K562 (cell line): ENCODE data around the gene RAD21L1. TPM values are rescaled to one million over a fixed set of nuclear protein-coding genes. Genes with fewer than 3 reads are reported as not detected.

Source experiments
- CHD4 ChIP-seq: fragments of 200-600 bp; sonication (generic); IDR thresholded peaks from 3 replicates; pipeline ENCODE4 v1.6.1; 2012; ENCODE audit warnings: low read depth, mild to moderate bottlenecking, mixed read lengths, low read length, inconsistent platforms; ENCODE audit not compliant: insufficient read depth, insufficient replicate concordance, poor library complexity, severe bottlenecking
- HCFC1 ChIP-seq: IDR thresholded peaks from 2 replicates; pipeline ENCODE4 v1.6.1; 2012; ENCODE audit warnings: low read depth, low read length, improper control_type of control experiment
- HDAC2 ChIP-seq: fragments of 450-650 bp; IDR thresholded peaks from 2 replicates; pipeline ENCODE4 v1.6.1; 2016; ENCODE audit warnings: mild to moderate bottlenecking
- MAFK ChIP-seq: IDR thresholded peaks from 2 replicates; pipeline ENCODE4 v1.6.1; 2011; ENCODE audit warnings: low read length, improper control_type of control experiment
- MITF ChIP-seq: IDR thresholded peaks from 2 replicates; pipeline ENCODE4 v1.6.1; 2014; ENCODE audit warnings: antibody characterized with exemption
- PRDM10 ChIP-seq: fragments of 450-650 bp; IDR thresholded peaks from 2 replicates; pipeline ENCODE4 v1.6.1; 2018; ENCODE audit not compliant: partially characterized antibody
- SAFB2 ChIP-seq: fragments of 200-400 bp; formaldehyde crosslinking; IDR thresholded peaks from 2 replicates; pipeline ENCODE4 v1.6.1; 2018; ENCODE audit warnings: borderline replicate concordance, low read length, low read depth, moderate library complexity; ENCODE audit not compliant: severe bottlenecking
- YY1 ChIP-seq, 3 experiments: IDR thresholded peaks; 2 replicates each; pipeline ENCODE4 v1.6.1; 2011; ENCODE audit warnings: low read length in 2 of 3, mild to moderate bottlenecking in 2 of 3, moderate library complexity in 2 of 3, borderline replicate concordance in 1 of 3, control low read depth in 1 of 3, low read depth in 1 of 3; ENCODE audit not compliant: insufficient read depth in 3 of 3, insufficient replicate concordance in 2 of 3, control insufficient read depth in 1 of 3, insufficient read length in 1 of 3; ENCODE audit errors: extremely low read depth in 1 of 3
- ZBTB49 ChIP-seq: sonication (generic); formaldehyde crosslinking; IDR thresholded peaks from 2 replicates; pipeline ENCODE4 v1.8.0; 2022; ENCODE audit warnings: missing genetic modification reagents, mild to moderate bottlenecking, borderline replicate concordance
- ZNF184 ChIP-seq: sonication (generic); formaldehyde crosslinking; IDR thresholded peaks from 2 replicates; pipeline ENCODE4 v1.5.0; 2020; ENCODE audit warnings: missing genetic modification reagents
- ZNF232 ChIP-seq: sonication (generic); formaldehyde crosslinking; IDR thresholded peaks from 2 replicates; pipeline ENCODE4 v1.8.0; 2022; ENCODE audit warnings: mild to moderate bottlenecking, missing genetic modification reagents
- ZNF444 ChIP-seq: fragments of 250-450 bp; sonication (Bioruptor Pico); IDR thresholded peaks from 2 replicates; pipeline ENCODE4 v1.4.0; 2020; ENCODE audit warnings: mild to moderate bottlenecking, moderate library complexity
- ZNF740 ChIP-seq, 3 experiments: fragments of 200-800 bp in 1 of 3; sonication (Bioruptor generic) in 1 of 3; sonication (generic) in 1 of 3; formaldehyde crosslinking in 1 of 3; IDR thresholded peaks; 2 replicates each; pipeline versions ENCODE4 v1.6.1 to v1.8.0; 2016 to 2022; ENCODE audit warnings: mild to moderate bottlenecking in 2 of 3, missing compliant biosample characterization in 2 of 3, missing genetic modification characterization in 2 of 3, missing genetic modification reagents in 1 of 3
- polyA plus RNA-seq, 8 experiments: library from polyadenylated mRNA; depleted of rRNA in 4 of 8; stranded (reverse) in 5 of 8; unstranded in 3 of 8; fragments of >200 nt; fragmentation: Nextera tagmentation in 2 of 8; fragmentation: Illumina TruSeq in 1 of 8; extraction: Ambion mirVana in 2 of 8; extraction: Trizol in 1 of 8; gene quantifications; 2 replicates each; pipeline versions ENCODE4 v1.2.1 to v1.2.3, GENCODE V29; 2011 to 2014; ENCODE audit warnings: inconsistent platforms in 1 of 8, missing spikeins in 1 of 8
- total RNA-seq, 7 experiments: library from RNA; depleted of rRNA in 6 of 7; stranded (reverse); fragments of >200 nt in 6 of 7; fragmentation: Illumina TruSeq in 2 of 7; extraction: Trizol in 2 of 7; gene quantifications; 2 replicates each; pipeline versions ENCODE4 v1.2.1 to v1.2.3, GENCODE V29; 2011 to 2021; ENCODE audit warnings: low replicate concordance in 1 of 7
- TF ChIP-seq, protein P1 (sequence below): fragments of 450-650 bp; IDR thresholded peaks from 2 replicates; pipeline ENCODE4 v1.7.0; 2016; ENCODE audit warnings: borderline replicate concordance

Gene RAD21L1
- total and polyA plus RNA-seq, 9 of the 15 experiments (the other 6 are each of a cell fraction or from before 2014, with no cell fraction given): 0.17 to 1.7 (median 0.45) TPM; not detected in 1

GRCh38 chr20:1187605-1188171, 38.2 kb upstream of the RAD21L1 start (continued):
- TF ChIP-seq SAFB2 (no peak), ZNF184 (CRISPR knock-in tag) (peak; percentile 100), ZBTB49 (CRISPR knock-in tag) (no peak), CHD4 (no peak), ZNF444 (CRISPR knock-in tag) (no peak), HCFC1 (no peak), PRDM10 (peak; percentile 79), HDAC2 (peak; percentile 89), MITF (no peak), YY1 (IDR thresholded peaks at IDR 0.05; ENCODE audit: borderline replicate concordance in 1 of 3, control insufficient read depth in 1 of 3, extremely low read depth in 1 of 3, insufficient read depth in 3 of 3, insufficient read length in 1 of 3, insufficient replicate concordance in 2 of 3, low read depth in 1 of 3, low read length in 2 of 3) (peak in 1 of 3 experiments; percentile 62), ZNF232 (CRISPR knock-in tag) (no peak), ZNF740 (CRISPR knock-in tag; IDR thresholded peaks at IDR 0.05) (no peak), ZNF740 (tag; IDR thresholded peaks at IDR 0.05) (no peak), MAFK (no peak)
- TF ChIP-seq, protein P1, sequence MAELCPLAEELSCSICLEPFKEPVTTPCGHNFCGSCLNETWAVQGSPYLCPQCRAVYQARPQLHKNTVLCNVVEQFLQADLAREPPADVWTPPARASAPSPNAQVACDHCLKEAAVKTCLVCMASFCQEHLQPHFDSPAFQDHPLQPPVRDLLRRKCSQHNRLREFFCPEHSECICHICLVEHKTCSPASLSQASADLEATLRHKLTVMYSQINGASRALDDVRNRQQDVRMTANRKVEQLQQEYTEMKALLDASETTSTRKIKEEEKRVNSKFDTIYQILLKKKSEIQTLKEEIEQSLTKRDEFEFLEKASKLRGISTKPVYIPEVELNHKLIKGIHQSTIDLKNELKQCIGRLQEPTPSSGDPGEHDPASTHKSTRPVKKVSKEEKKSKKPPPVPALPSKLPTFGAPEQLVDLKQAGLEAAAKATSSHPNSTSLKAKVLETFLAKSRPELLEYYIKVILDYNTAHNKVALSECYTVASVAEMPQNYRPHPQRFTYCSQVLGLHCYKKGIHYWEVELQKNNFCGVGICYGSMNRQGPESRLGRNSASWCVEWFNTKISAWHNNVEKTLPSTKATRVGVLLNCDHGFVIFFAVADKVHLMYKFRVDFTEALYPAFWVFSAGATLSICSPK: no peak
